Activated naive CD4-positive, alpha-beta T cell treated with anti-CD3 and anti-CD28 coated beads for 36 hours (primary cell): Measurements from ENCODE around the gene COL23A1. TPM values are rescaled to one million over a fixed set of nuclear protein-coding genes. Genes with fewer than 3 reads are reported as not detected.
A peak's percentile ranks its signal among the peaks of the same experiment; 100 is the strongest.

Experiments used
- CTCF ChIA-PET: fragments of 350-600 bp; sonication (Branson Sonifier 250); formaldehyde crosslinking; loops from one replicate; lab custom pipeline; 2021; ENCODE audit warnings: antibody characterized with exemption; lab: Charles Lee
- DNase-seq: peaks from one replicate; pipeline ENCODE4 v3.0.0-alpha.2; 2020
- H3K27ac Mint-ChIP-seq: one replicate; pipeline ENCODE4 v1.8.0; 2021; ENCODE audit warnings: mild to moderate bottlenecking, mixed read lengths
- H3K27me3 Mint-ChIP-seq: one replicate; pipeline ENCODE4 v1.8.0; 2021; ENCODE audit warnings: low read depth, mixed read lengths
- H3K36me3 Mint-ChIP-seq: one replicate; pipeline ENCODE4 v1.8.0; 2021; ENCODE audit warnings: low read depth, mixed read lengths
- H3K4me1 Mint-ChIP-seq: one replicate; pipeline ENCODE4 v1.8.0; 2021; ENCODE audit warnings: low read depth, mixed read lengths
- H3K4me3 Mint-ChIP-seq: one replicate; pipeline ENCODE4 v1.8.0; 2021; ENCODE audit warnings: mild to moderate bottlenecking, moderate library complexity, mixed read lengths
- H3K9me3 Mint-ChIP-seq: one replicate; pipeline ENCODE4 v1.8.0; 2021; ENCODE audit warnings: mixed read lengths
- intact Hi-C: fragments of 100-400 bp; cut with micrococcal nuclease; formaldehyde crosslinking; loops from one replicate; pipeline ENCODE4 v1.15.1; 2023
- total RNA-seq, 2 experiments: library from RNA; stranded (reverse); gene quantifications; one replicate each; pipeline ENCODE4 v1.2.3, GENCODE V29; 2021

Gene COL23A1
- total RNA-seq, 2 experiments from 2014 or later, result 0.07 TPM; not detected in 1

DNA sequence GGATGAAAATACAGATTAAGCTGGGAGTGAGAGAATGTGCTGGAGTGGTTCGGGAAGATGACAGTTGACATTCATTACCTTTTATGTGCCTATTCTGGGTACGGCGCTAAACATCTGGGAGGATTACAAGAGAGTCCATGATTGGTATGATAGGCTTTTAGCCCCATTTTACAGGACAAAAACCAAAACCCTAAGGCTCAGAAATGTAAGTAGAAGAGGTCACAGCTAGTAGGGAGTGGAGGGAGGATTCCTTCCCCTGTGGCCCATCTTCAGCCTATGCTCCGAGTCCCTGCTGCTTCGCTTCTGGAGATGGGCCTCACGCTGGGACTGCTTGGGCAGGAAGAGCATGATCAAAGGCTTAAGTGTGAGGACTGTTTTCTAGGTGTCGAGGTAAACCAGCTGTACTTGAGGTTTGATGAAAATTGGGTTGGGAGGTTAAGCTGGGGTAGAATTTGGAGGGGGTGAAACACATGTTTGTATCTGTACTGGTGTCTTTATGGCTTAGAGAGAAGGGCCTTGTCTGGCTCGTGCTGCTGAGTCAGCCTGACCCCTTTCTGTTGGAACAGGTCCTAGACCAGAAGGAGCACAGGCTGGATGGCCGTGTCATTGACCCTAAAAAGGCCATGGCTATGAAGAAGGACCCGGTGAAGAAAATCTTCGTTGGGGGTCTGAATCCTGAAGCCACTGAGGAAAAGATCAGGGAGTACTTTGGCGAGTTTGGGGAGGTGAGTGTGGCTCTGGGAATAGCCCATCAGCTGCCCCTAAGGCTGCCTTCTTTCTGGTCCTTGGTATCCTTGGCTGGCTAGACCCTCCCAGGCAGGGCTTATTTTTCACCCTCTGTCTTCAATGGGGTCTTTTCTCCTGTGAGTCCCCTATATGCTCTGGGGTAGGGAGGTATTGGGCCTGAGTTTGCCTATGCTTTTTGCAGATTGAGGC, 383.8 kb downstream of the COL23A1 start:
- DNase-seq, result no peak
- no peaks in the 10 kb centered on the region for H3K9me3 Mint-ChIP-seq
- peaks cover 56% of the 10 kb centered on the region for H3K36me3 Mint-ChIP-seq
- H3K27me3 Mint-ChIP-seq, result peaks cover 2% of the 10 kb centered on the region
- H3K4me1 Mint-ChIP-seq, result peaks cover 37% of the 10 kb centered on the region
- H3K27ac Mint-ChIP-seq, result peak overlapping the region; percentile 72
- CTCF ChIA-PET, result interaction anchor here (1.0 kb wide), 1 partner anchor 28 kb away, joined by 5 read pairs; no protein-coding TSS in a partner anchor
- intact Hi-C loops, result no loop called here
- H3K4me3 Mint-ChIP-seq, result peak overlapping the region; percentile 82

DNA sequence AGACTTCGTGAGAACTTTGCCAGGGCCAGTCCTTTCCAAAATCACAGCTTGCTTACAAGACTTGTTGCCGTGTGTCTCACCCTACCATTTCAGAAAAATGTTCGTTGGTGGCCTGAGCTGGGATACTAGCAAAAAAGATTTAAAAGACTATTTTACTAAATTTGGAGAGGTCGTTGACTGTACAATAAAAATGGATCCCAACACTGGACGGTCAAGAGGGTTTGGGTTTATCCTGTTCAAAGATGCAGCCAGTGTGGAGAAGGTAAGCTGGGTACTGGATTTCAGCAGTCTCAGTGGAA, 384.5 kb downstream of the COL23A1 start:
- no peak for DNase-seq
- Mint-ChIP-seq H3K9me3 (no peaks in the 10 kb centered on the region), H3K4me3 (peak overlapping the region; percentile 82), H3K27me3 (peaks cover 2% of the 10 kb centered on the region), H3K27ac (peak overlapping the region; percentile 72), H3K4me1 (peaks cover 37% of the 10 kb centered on the region), H3K36me3 (peaks cover 52% of the 10 kb centered on the region)
- CTCF ChIA-PET, result no interaction called here
- intact Hi-C loops, result loop anchor here (2.0 kb wide), 1 partner anchor 51 kb away; no protein-coding TSS in a partner anchor

DNA sequence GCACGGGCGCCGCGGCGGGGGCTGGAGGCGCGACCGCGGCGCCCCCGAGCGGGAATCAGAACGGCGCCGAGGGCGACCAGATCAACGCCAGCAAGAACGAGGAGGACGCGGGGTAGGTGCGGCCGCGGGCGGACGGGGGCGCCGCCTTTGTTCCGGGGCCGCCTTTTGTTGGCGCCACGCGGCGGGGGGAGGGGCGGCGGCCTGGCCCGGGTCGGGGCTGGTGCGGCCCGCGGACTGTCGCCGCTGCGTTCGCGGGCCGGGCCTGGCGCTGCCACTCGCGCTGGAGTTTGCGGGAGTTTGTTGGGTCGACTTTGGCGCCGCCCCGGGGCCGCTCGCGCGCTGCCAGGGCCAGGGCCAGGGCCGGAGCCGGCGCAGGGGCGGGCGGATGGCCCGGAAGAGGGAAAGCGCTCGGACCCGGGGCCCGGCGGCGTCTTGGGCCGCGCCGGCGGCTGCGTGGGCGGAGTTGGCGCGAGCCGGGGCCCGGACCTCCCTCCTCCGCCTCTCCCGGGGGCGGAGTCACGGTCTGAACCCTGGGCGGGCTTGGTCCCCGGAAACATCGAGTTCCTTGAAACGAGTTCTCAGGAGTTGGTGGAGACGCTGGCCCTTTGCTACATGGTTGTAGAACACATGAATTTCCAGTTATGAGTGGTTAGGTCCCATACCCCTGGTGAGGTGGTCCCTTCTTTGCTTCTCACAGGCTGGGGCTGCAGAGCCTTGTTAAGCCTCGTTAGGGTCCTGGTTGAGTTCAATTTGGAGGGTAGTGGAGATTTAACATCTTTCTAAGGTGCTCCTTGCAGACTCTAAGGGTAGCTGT, 385.1 kb downstream of the COL23A1 start:
- peaks cover 49% of the 10 kb centered on the region for H3K36me3 Mint-ChIP-seq
- intact Hi-C loops, result loop anchor here (1.0 to 2.0 kb wide), 3 partner anchors 27 to 92 kb away; partner anchors contain the start of genes N4BP3 and PHYKPL
- peaks cover 2% of the 10 kb centered on the region for H3K27me3 Mint-ChIP-seq
- H3K4me3 Mint-ChIP-seq, result peak overlapping the region; percentile 96
- DNase-seq, result peak; percentile 85
- no peaks in the 10 kb centered on the region for H3K9me3 Mint-ChIP-seq
- CTCF ChIA-PET, result interaction anchor here (1.4 kb wide), 1 partner anchor 30 kb away, joined by 4 read pairs; no protein-coding TSS in a partner anchor
- H3K27ac Mint-ChIP-seq, result peak overlapping the region; percentile 72
- H3K4me1 Mint-ChIP-seq, result peaks cover 35% of the 10 kb centered on the region

DNA sequence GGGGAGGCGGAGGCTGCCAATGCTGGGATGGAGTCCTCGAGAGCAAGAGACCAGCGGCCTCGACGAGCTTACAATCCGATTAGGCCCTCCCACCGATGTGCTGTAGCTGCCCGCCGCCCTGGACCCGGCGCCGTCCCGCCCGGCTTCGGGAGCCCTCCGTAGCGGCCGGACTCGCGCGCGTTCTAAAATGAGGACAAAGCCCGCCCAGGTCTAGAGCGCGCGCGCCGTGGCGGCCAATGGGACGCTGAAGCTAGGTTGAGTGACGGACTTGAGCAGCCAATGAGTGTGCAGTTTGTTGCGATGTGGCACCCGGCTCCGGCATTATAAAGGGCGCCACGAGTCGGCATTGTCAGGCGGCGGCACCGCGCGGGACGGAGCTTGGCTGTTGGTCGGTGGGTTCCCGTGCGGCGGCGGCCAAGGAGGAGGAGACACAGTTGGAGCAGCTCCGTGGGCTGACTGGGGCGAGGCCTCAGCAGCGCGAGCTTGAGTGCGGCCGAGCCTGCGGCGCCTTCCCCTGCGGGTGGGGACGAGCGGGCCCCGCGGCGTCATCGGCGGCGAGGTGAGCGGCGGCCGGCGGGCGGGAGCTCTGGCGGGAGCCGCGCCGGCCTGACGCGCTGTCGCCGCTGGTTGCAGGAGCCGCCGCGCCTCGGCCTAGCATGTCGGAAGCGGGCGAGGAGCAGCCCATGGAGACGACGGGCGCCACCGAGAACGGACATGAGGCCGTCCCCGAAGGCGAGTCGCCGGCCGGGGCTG, 385.8 kb downstream of the COL23A1 start, which contains the start of gene HNRNPAB:
HNRNPAB (plus strand) TSS at position 352 of the 753 bp plus-strand sequence; CDS start at position 657, 305 bp downstream.
- Mint-ChIP-seq H3K4me1 (peaks cover 31% of the 10 kb centered on the region), H3K36me3 (peaks cover 42% of the 10 kb centered on the region), H3K4me3 (peak within 1 kb of the TSS; percentile 96), H3K9me3 (no peaks in the 10 kb centered on the region), H3K27me3 (peaks cover 2% of the 10 kb centered on the region), H3K27ac (peak within 1 kb of the TSS; percentile 97)
- CTCF ChIA-PET, result interaction anchor here (1.4 kb wide), 1 partner anchor 31 kb away, joined by 4 read pairs; no protein-coding TSS in a partner anchor
- peak; percentile 96 for DNase-seq
- intact Hi-C loops, result loop anchor here (1.0 to 2.0 kb wide), 3 partner anchors 28 to 91 kb away; partner anchors contain the start of genes N4BP3 and PHYKPL

DNA sequence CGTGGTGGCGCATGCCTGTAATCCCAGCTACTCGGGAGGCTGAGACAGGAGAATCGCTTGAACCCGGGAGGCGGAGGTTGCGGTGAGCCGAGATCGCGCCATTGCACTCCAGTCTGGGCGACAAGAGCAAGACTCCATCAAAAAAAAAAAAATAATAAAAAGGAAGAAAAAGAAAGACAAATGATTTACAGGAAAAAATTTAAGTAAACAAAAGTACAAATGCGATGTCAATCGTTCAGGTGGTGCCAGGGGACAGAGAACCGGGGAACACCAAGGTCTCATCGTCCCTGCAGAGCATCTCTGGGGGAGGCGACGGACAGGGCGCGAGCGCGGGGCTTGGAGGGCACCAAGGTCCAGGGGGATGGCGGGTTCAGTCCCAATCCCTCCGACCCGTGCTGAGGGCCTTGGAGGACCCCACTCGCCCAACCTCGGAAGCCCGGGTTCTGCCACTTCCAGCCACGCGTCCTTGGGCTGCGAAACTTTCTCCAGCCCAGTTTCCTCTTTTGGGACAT, 386.5 kb downstream of the COL23A1 start:
- peaks cover 35% of the 10 kb centered on the region for H3K36me3 Mint-ChIP-seq
- intact Hi-C loops, result loop anchor here (1.0 to 2.0 kb wide), 3 partner anchors 29 to 90 kb away; partner anchors contain the start of genes N4BP3 and PHYKPL
- CTCF ChIA-PET, result interaction anchor here (1.4 kb wide), 1 partner anchor 31 kb away, joined by 4 read pairs; no protein-coding TSS in a partner anchor
- peaks cover 2% of the 10 kb centered on the region for H3K27me3 Mint-ChIP-seq
- H3K4me1 Mint-ChIP-seq, result peaks cover 28% of the 10 kb centered on the region
- peak; percentile 41 for DNase-seq
- peak overlapping the region; percentile 70 for H3K27ac Mint-ChIP-seq
- H3K9me3 Mint-ChIP-seq, result no peaks in the 10 kb centered on the region
- H3K4me3 Mint-ChIP-seq, result peak overlapping the region; percentile 96

DNA sequence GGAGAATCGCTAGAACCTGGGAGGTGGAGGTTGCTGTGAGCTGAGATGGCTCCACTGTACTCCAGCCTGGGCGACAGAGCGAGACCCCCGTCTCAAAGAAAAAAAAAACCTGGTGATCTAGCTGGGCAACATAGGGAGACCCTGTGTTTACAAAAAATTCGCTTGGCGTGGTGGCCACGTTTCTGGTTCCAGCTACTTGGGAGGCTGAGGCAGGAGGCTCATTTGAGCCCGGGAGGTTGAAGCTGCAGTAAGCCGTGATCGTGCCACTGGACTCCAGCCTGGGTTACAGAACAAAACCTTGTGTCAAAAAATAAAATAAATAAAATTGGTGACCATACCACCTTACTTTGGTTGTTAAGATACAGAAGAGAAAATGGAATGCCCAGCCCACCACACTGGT, 387.7 kb downstream of the COL23A1 start:
- H3K9me3 Mint-ChIP-seq, result no peaks in the 10 kb centered on the region
- peaks cover 19% of the 10 kb centered on the region for H3K4me1 Mint-ChIP-seq
- CTCF ChIA-PET, result interaction anchor here (0.6 kb wide), 2 partner anchors 581 to 634 kb away, joined by 3 read pairs; no protein-coding TSS in a partner anchor
- peaks cover 2% of the 10 kb centered on the region for H3K27me3 Mint-ChIP-seq
- intact Hi-C loops, result no loop called here
- H3K36me3 Mint-ChIP-seq, result peaks cover 26% of the 10 kb centered on the region
- H3K27ac Mint-ChIP-seq, result no peak overlapping the region
- peak overlapping the region; percentile 63 for H3K4me3 Mint-ChIP-seq
- DNase-seq, result no peak

DNA sequence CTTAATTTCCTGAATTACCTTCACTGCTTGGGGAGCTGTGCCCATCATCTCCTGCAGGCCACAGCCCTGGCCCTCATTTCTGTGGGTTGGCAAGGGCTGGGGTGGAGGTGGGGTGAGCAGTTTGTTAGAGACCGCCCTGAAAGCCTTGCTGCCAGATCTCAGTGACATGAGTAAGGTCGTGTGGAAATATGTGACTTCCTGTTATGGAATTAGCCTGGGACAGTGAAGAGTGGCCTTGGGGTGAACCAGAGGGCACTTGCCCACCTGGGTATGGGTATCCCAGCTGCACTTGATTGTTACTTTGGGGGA, 388.3 kb downstream of the COL23A1 start:
- Mint-ChIP-seq H3K4me3 (no peak overlapping the region), H3K27me3 (peaks cover 2% of the 10 kb centered on the region), H3K4me1 (peaks cover 12% of the 10 kb centered on the region), H3K36me3 (peaks cover 19% of the 10 kb centered on the region), H3K9me3 (no peaks in the 10 kb centered on the region), H3K27ac (no peak overlapping the region)
- DNase-seq, result no peak
- CTCF ChIA-PET, result interaction anchor here (0.6 kb wide), 1 partner anchor 582 kb away, joined by 3 read pairs; no protein-coding TSS in a partner anchor
- intact Hi-C loops, result no loop called here

DNA sequence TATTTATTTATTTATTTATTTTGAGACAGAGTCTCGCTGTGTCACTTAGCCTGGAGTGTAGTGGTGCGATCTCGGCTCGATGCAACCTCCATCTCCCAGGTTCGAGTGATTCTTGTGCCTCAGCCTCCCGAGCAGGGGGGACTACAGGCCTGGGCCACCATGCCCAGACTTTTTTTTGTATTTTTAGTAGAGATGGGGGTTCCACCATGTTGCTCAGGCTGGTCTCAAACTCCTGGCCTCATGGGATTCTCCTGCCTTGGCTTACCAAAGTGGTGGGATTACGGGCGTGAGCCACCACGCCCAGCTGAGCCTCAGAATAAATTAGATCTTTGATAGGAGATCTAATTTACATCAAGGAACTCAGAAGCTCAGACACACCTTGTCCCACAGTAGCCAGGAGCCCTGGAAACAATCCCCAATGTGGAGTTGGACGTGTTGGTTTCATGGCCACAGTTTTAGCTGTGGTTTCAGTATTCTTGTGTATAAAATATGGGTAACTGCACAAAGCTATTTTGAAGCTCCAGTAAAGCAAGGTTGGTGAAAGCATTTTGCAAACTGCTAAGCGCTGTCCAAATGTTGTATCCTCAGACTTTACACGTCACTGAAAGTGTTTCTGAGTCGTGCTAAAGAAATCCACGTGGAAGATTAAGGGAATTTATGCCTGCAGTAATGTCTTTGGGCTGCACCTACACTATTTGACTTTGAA, 388.8 kb downstream of the COL23A1 start:
- Mint-ChIP-seq H3K36me3 (peaks cover 14% of the 10 kb centered on the region), H3K4me1 (peaks cover 7% of the 10 kb centered on the region), H3K27me3 (peaks cover 2% of the 10 kb centered on the region), H3K9me3 (no peaks in the 10 kb centered on the region), H3K4me3 (no peak overlapping the region), H3K27ac (no peak overlapping the region)
- no peak for DNase-seq
- CTCF ChIA-PET, result no interaction called here
- intact Hi-C loops, result no loop called here

DNA sequence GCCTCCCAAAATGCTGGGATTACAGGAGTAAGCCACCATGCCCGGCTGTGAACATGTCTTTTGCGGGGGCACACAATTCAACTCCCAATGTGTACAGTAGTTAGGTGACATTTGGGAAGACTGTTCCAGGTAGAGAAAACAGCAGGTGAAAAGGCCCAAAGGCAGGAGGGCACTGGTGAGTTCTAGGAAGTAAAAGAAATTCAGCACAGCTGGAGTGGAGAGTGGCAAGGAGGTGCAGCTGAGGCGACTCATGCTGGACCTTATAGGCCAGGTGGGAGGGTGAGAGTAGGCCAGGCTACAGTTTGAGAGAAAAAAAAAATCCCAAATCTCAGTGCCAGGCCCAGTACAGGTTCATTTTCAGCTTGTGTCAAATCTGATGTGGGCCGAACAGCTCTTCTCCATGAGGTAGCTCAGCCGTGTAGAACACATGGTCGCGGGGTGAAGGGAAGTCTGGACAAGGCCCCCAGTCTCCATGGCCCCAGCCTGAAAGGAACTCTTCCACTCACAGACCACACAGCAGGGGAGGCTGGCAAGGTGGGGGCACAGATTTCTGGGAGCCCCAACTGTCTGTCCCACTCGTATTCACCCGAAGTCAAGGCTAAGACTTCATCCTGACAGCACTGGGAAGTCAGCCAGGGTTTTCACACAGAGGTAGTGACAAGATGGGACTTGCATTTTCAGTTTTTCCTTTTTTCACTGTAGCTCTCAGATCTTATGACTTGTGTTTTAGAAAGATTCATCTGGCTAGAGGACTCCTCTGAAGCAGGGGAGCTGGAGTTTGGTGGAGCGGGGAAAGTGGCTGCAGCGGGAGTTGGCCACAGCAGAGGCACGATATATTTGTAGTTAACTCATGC, 390.4 kb downstream of the COL23A1 start:
- H3K27ac Mint-ChIP-seq, result no peak overlapping the region
- CTCF ChIA-PET, result no interaction called here
- DNase-seq, result no peak
- H3K36me3 Mint-ChIP-seq, result peaks cover 3% of the 10 kb centered on the region
- no peaks in the 10 kb centered on the region for H3K9me3 Mint-ChIP-seq
- no peak overlapping the region for H3K4me3 Mint-ChIP-seq
- peaks cover 2% of the 10 kb centered on the region for H3K27me3 Mint-ChIP-seq
- intact Hi-C loops, result no loop called here
- peaks cover 2% of the 10 kb centered on the region for H3K4me1 Mint-ChIP-seq

DNA sequence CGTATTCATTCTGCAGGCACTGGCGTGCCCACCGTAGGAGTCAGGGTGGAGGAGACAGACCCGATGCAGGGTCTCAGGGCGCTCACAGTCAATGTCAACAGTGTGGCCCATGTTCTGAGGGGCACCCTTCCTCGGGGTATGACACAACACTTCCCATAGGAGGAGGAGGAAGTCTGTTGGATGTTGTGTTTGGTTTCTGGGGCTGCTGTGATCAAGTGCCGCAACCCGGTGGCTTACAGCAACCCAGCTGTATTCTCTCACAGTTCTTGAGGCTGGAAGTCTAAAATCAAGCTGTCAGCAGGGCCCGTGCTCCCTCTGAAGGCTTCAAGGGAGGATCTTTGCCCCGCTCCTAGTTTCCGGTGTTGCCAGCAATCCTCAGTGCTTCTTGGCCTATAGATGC, 391.5 kb downstream of the COL23A1 start:
- no peak overlapping the region for H3K27ac Mint-ChIP-seq
- no peak for DNase-seq
- CTCF ChIA-PET, result no interaction called here
- no peaks in the 10 kb centered on the region for H3K9me3 Mint-ChIP-seq
- H3K36me3 Mint-ChIP-seq, result no peaks in the 10 kb centered on the region
- no peaks in the 10 kb centered on the region for H3K27me3 Mint-ChIP-seq
- H3K4me1 Mint-ChIP-seq, result no peaks in the 10 kb centered on the region
- H3K4me3 Mint-ChIP-seq, result no peak overlapping the region
- intact Hi-C loops, result no loop called here
